GM12878 (cell line): Measurements from ENCODE around the gene MPZL3. TPM values are rescaled to one million over a fixed set of nuclear protein-coding genes. Genes with fewer than 3 reads are reported as not detected.

Source experiments
- BACH1 ChIP-seq: fragments of 450-650 bp; IDR thresholded peaks from 2 replicates; pipeline ENCODE4 v1.6.1; 2017; ENCODE audit warnings: mild to moderate bottlenecking, borderline replicate concordance
- BHLHE40 ChIP-seq, 2 experiments: fragments of 450-650 bp in 1 of 2; IDR thresholded peaks; 2 replicates each; pipeline ENCODE4 v1.6.1; 2011 to 2017; ENCODE audit warnings: low read depth in 2 of 2, borderline replicate concordance in 1 of 2, improper control_type of control experiment in 1 of 2, low read length in 1 of 2, mild to moderate bottlenecking in 1 of 2
- BMI1 ChIP-seq: fragments of 450-650 bp; IDR thresholded peaks from 2 replicates; pipeline ENCODE4 v1.6.1; 2016; ENCODE audit warnings: mild to moderate bottlenecking, moderate library complexity, borderline replicate concordance
- CBX3 ChIP-seq: fragments of 200-600 bp; sonication (generic); IDR thresholded peaks from 2 replicates; pipeline ENCODE4 v1.6.1; 2016; ENCODE audit warnings: low read depth, borderline replicate concordance
- ESRRA ChIP-seq: IDR thresholded peaks from 2 replicates; pipeline ENCODE4 v1.6.1; 2012; ENCODE audit warnings: mild to moderate bottlenecking, low read length, improper control_type of control experiment
- EZH2 ChIP-seq: IDR thresholded peaks from 2 replicates; pipeline ENCODE4 v1.6.1; 2012; ENCODE audit warnings: low read depth, mild to moderate bottlenecking, control low read depth, inconsistent platforms, low read length, borderline replicate concordance; ENCODE audit not compliant: control insufficient read depth
- PAX8 ChIP-seq: fragments of 450-650 bp; IDR thresholded peaks from 2 replicates; pipeline ENCODE4 v1.6.1; 2017; ENCODE audit warnings: mild to moderate bottlenecking, moderate library complexity
- RCOR1 ChIP-seq: conservative IDR thresholded peaks from 2 replicates; pipeline ENCODE4 v1.6.1; 2012; ENCODE audit warnings: low read depth, low read length, improper control_type of control experiment
- SIN3A ChIP-seq: IDR thresholded peaks from 2 replicates; pipeline ENCODE4 v1.6.1; 2012; ENCODE audit warnings: low read depth, low read length, improper control_type of control experiment
- SIX5 ChIP-seq: IDR thresholded peaks from 2 replicates; pipeline ENCODE4 v1.6.1; 2011; ENCODE audit warnings: mild to moderate bottlenecking, low read depth, low read length, moderate library complexity; ENCODE audit not compliant: severe bottlenecking
- SREBF1 ChIP-seq: IDR thresholded peaks from 2 replicates; pipeline ENCODE4 v1.6.1; 2012; ENCODE audit warnings: mild to moderate bottlenecking, low read length
- STAT1 ChIP-seq: fragments of 450-650 bp; conservative IDR thresholded peaks from 2 replicates; pipeline ENCODE4 v1.6.1; 2014; ENCODE audit warnings: antibody characterized with exemption, mild to moderate bottlenecking
- SUPT20H ChIP-seq: IDR thresholded peaks from 2 replicates; pipeline ENCODE4 v1.6.1; 2011; ENCODE audit warnings: low read depth, mild to moderate bottlenecking, low read length, moderate library complexity, borderline replicate concordance; ENCODE audit not compliant: control insufficient read depth
- YY1 ChIP-seq: IDR thresholded peaks from 2 replicates; pipeline ENCODE4 v1.6.1; 2011; ENCODE audit warnings: low read depth, mild to moderate bottlenecking, low read length
- polyA plus RNA-seq, 11 experiments: library from polyadenylated mRNA; depleted of rRNA in 4 of 11; unstranded in 6 of 11; stranded (reverse) in 5 of 11; fragments of >200 nt; fragmentation: Nextera tagmentation in 4 of 11; fragmentation: Illumina TruSeq in 1 of 11; extraction: Ambion mirVana in 4 of 11; extraction: Trizol in 1 of 11; gene quantifications; 1 replicate in 1 of 11; 2 replicates in 10 of 11; pipeline versions ENCODE4 v1.2.1 to v1.2.3, GENCODE V29; 2011 to 2016; ENCODE audit warnings: inconsistent platforms in 2 of 11, missing spikeins in 2 of 11, low read depth in 1 of 11
- total RNA-seq, 4 experiments: library from RNA; depleted of rRNA in 3 of 4; stranded (reverse); fragments of >200 nt in 3 of 4; fragmentation: Illumina TruSeq in 1 of 4; extraction: Trizol in 1 of 4; gene quantifications; 2 replicates each; pipeline versions ENCODE4 v1.2.1 to v1.2.3, GENCODE V29; 2013 to 2021
- TF ChIP-seq, protein P1 (sequence below): IDR thresholded peaks from 2 replicates; pipeline ENCODE4 v1.6.1; 2012; ENCODE audit warnings: low read depth, low read length, improper control_type of control experiment
- TF ChIP-seq, protein P2 (sequence below): IDR thresholded peaks from 2 replicates; pipeline ENCODE4 v1.6.1; 2011; ENCODE audit warnings: low read depth, mild to moderate bottlenecking, low read length, moderate library complexity, borderline replicate concordance; ENCODE audit errors: extremely low read depth
- TF ChIP-seq, protein P3 (sequence below): IDR thresholded peaks from 2 replicates; pipeline ENCODE4 v1.6.1; 2011; ENCODE audit warnings: borderline replicate concordance, low read depth, mild to moderate bottlenecking, moderate library complexity, low read length; ENCODE audit not compliant: insufficient read depth, poor library complexity, severe bottlenecking
- TF ChIP-seq, protein P4 (sequence below): fragments of 450-650 bp; IDR thresholded peaks from 2 replicates; pipeline ENCODE4 v1.6.1; 2017; ENCODE audit warnings: mild to moderate bottlenecking
- TF ChIP-seq, protein P5 (sequence below): fragments of 450-650 bp; IDR thresholded peaks from 2 replicates; pipeline ENCODE4 v1.6.1; 2017; ENCODE audit warnings: antibody characterized with exemption, mild to moderate bottlenecking, moderate library complexity
- TF ChIP-seq, protein P6 (sequence below): IDR thresholded peaks from 2 replicates; pipeline ENCODE4 v1.6.1; 2011; ENCODE audit warnings: low read depth, low read length, improper control_type of control experiment, borderline replicate concordance

Gene MPZL3
- total and polyA plus RNA-seq, 10 of the 15 experiments (the other 5 are each of a cell fraction or from before 2014, with no cell fraction given) = 2.1 to 7.5 (median 6.2) TPM

DNA sequence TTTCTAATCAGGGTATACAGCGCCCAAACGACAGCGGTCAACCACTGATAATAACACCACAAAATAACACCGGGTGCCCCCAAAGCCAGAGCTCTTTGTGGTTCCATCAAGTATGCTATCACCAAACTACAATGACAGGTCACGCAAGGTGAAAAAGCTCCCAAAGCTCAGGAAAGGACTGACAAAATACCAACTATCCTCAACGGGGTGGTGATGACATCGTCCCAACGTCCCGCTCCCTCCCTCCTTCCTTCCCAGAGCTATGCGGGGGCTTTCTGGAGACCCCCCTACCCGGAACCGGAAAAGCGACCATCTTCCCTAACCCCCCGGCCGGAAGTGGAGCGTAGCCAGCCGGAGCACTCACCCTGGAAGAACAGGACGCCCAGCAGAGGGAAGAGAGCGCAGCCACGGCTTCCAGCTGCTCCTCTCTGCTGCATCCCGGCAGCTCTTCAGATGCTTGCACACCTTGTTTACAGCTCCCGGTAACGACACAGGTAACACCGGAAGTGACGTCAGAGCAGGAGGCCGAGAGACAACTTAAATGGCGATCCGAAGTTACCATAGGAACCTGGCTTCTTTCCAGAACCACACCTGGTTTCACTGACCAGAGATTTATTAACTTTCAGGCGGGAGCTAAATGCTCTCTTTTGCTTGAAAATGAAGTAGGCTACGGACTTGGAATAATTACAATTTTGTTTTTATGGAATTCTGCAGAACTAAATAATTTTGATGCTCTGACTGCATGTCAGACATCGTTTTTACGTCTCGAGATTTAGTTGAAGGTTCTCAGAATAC, at the start of gene MPZL3 (continued):
- TF ChIP-seq, protein P1, sequence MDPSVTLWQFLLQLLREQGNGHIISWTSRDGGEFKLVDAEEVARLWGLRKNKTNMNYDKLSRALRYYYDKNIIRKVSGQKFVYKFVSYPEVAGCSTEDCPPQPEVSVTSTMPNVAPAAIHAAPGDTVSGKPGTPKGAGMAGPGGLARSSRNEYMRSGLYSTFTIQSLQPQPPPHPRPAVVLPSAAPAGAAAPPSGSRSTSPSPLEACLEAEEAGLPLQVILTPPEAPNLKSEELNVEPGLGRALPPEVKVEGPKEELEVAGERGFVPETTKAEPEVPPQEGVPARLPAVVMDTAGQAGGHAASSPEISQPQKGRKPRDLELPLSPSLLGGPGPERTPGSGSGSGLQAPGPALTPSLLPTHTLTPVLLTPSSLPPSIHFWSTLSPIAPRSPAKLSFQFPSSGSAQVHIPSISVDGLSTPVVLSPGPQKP = no peak; the same call in 1 of the 2 replicates
- TF ChIP-seq, protein P2, sequence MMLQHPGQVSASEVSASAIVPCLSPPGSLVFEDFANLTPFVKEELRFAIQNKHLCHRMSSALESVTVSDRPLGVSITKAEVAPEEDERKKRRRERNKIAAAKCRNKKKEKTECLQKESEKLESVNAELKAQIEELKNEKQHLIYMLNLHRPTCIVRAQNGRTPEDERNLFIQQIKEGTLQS = no peak
- TF ChIP-seq, protein P3, sequence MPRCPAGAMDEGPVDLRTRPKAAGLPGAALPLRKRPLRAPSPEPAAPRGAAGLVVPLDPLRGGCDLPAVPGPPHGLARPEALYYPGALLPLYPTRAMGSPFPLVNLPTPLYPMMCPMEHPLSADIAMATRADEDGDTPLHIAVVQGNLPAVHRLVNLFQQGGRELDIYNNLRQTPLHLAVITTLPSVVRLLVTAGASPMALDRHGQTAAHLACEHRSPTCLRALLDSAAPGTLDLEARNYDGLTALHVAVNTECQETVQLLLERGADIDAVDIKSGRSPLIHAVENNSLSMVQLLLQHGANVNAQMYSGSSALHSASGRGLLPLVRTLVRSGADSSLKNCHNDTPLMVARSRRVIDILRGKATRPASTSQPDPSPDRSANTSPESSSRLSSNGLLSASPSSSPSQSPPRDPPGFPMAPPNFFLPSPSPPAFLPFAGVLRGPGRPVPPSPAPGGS = no peak
- TF ChIP-seq SIX5 = peak; percentile 6
- no peak for TF ChIP-seq EZH2
- no peak for TF ChIP-seq ESRRA
- peak; percentile 96 for TF ChIP-seq BMI1
- TF ChIP-seq SIN3A = peak; percentile 20; the same call in 1 of the 2 replicates
- TF ChIP-seq BHLHE40 (IDR thresholded peaks at IDR 0.05; ENCODE audit: borderline replicate concordance in 1 of 2, low read depth in 2 of 2, low read length in 1 of 2) = no peak
- TF ChIP-seq CBX3 = no peak
- no peak for TF ChIP-seq SREBF1
- TF ChIP-seq SUPT20H = no peak
- TF ChIP-seq, protein P4, sequence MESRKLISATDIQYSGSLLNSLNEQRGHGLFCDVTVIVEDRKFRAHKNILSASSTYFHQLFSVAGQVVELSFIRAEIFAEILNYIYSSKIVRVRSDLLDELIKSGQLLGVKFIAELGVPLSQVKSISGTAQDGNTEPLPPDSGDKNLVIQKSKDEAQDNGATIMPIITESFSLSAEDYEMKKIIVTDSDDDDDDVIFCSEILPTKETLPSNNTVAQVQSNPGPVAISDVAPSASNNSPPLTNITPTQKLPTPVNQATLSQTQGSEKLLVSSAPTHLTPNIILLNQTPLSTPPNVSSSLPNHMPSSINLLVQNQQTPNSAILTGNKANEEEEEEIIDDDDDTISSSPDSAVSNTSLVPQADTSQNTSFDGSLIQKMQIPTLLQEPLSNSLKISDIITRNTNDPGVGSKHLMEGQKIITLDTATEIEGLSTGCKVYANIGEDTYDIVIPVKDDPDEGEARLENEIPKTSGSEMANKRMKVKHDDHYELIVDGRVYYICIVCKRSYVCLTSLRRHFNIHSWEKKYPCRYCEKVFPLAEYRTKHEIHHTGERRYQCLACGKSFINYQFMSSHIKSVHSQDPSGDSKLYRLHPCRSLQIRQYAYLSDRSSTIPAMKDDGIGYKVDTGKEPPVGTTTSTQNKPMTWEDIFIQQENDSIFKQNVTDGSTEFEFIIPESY = no peak
- 0 out of 2 replicates have a peak, but pooled peaks have one; percentile 28 for TF ChIP-seq STAT1
- TF ChIP-seq YY1 = peak; percentile 93
- TF ChIP-seq RCOR1 = no peak
- TF ChIP-seq PAX8 = no peak
- TF ChIP-seq, protein P5, sequence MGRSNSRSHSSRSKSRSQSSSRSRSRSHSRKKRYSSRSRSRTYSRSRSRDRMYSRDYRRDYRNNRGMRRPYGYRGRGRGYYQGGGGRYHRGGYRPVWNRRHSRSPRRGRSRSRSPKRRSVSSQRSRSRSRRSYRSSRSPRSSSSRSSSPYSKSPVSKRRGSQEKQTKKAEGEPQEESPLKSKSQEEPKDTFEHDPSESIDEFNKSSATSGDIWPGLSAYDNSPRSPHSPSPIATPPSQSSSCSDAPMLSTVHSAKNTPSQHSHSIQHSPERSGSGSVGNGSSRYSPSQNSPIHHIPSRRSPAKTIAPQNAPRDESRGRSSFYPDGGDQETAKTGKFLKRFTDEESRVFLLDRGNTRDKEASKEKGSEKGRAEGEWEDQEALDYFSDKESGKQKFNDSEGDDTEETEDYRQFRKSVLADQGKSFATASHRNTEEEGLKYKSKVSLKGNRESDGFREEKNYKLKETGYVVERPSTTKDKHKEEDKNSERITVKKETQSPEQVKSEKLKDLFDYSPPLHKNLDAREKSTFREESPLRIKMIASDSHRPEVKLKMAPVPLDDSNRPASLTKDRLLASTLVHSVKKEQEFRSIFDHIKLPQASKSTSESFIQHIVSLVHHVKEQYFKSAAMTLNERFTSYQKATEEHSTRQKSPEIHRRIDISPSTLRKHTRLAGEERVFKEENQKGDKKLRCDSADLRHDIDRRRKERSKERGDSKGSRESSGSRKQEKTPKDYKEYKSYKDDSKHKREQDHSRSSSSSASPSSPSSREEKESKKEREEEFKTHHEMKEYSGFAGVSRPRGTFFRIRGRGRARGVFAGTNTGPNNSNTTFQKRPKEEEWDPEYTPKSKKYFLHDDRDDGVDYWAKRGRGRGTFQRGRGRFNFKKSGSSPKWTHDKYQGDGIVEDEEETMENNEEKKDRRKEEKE = no peak
- TF ChIP-seq, protein P6, sequence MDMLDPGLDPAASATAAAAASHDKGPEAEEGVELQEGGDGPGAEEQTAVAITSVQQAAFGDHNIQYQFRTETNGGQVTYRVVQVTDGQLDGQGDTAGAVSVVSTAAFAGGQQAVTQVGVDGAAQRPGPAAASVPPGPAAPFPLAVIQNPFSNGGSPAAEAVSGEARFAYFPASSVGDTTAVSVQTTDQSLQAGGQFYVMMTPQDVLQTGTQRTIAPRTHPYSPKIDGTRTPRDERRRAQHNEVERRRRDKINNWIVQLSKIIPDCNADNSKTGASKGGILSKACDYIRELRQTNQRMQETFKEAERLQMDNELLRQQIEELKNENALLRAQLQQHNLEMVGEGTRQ = no peak
- 0 out of 2 replicates have a peak, but pooled peaks have one; percentile 39 for TF ChIP-seq BACH1
